ENCODE data around the gene SPPL3.

GRCh38 chr12:120817559-120818330 is 86.4 kb downstream of the SPPL3 start:
- TF ChIP-seq CTCF (IDR thresholded peaks at IDR 0.05) = no peak
- no peak for TF ChIP-seq ZFX (IDR thresholded peaks at IDR 0.05; ENCODE audit: borderline replicate concordance)

Data from 22Rv1 (cell line).